ENCODE data around the gene FOXF2.

GRCh38 chr6:1402868-1403267 lies 13.5 kb downstream of the FOXF2 start:
- TF ChIP-seq GATA2 (IDR thresholded peaks at IDR 0.05; ENCODE audit: low read depth, low read length) (no peak), GATA3 (IDR thresholded peaks at IDR 0.05; ENCODE audit: low read depth, low read length) (no peak)

Measured in SH-SY5Y (cell line).